Activated naive CD4-positive, alpha-beta T cell treated with anti-CD3 and anti-CD28 coated beads, Interleukin-2, amount 10 ng/mL, durations not matched to agents 7 days and 5 days (primary cell): Measurements from ENCODE around the gene AGTRAP.

Source experiments
- CTCF ChIA-PET: fragments of 350-600 bp; sonication (Branson Sonifier 250); formaldehyde crosslinking; loops from one replicate; lab custom pipeline; 2021; ENCODE audit warnings: antibody characterized with exemption; lab: Charles Lee
- DNase-seq: peaks from one replicate; pipeline ENCODE4 v3.0.0-alpha.2; 2020
- H3K27ac Mint-ChIP-seq: one replicate; pipeline ENCODE4 v1.8.0; 2021; ENCODE audit warnings: mild to moderate bottlenecking, moderate library complexity, mixed read lengths
- H3K27me3 Mint-ChIP-seq: one replicate; pipeline ENCODE4 v1.8.0; 2021; ENCODE audit warnings: mild to moderate bottlenecking, mixed read lengths
- H3K36me3 Mint-ChIP-seq: one replicate; pipeline ENCODE4 v1.8.0; 2021; ENCODE audit warnings: mixed read lengths
- H3K4me1 Mint-ChIP-seq: one replicate; pipeline ENCODE4 v1.8.0; 2021; ENCODE audit warnings: mixed read lengths
- H3K4me3 Mint-ChIP-seq: one replicate; pipeline ENCODE4 v1.8.0; 2021; ENCODE audit warnings: mild to moderate bottlenecking, moderate library complexity, mixed read lengths
- H3K9me3 Mint-ChIP-seq: one replicate; pipeline ENCODE4 v1.8.0; 2021; ENCODE audit warnings: mixed read lengths

AGTRAP gene

DNA sequence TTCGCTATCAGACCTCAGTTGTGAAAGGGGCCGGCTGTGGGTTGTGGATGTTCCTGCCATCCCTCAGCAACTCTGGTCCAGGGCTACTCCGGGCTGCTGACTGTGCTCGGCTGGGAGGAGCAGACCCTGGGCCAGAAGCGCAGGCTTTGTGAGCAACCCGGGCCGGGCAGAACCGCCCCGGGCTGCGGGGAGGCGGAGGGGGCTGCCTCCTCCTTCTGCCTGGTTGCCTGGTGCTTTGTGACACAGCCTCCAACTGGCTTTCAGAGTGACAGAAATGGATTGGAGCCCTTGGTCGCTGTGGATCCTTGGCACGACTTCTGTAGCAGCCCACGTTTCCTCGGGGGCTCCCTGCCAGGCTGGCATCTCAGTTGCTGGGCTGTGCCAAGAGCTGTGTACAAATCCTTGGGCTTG, 34.4 kb upstream of the AGTRAP start:
- no peaks in the 10 kb centered on the region for H3K4me1 Mint-ChIP-seq
- no peak overlapping the region for H3K4me3 Mint-ChIP-seq
- CTCF ChIA-PET, result no interaction called here
- no peaks in the 10 kb centered on the region for H3K9me3 Mint-ChIP-seq
- no peak overlapping the region for H3K27ac Mint-ChIP-seq
- H3K27me3 Mint-ChIP-seq, result peaks cover 60% of the 10 kb centered on the region
- no peaks in the 10 kb centered on the region for H3K36me3 Mint-ChIP-seq
- no peak for DNase-seq

DNA sequence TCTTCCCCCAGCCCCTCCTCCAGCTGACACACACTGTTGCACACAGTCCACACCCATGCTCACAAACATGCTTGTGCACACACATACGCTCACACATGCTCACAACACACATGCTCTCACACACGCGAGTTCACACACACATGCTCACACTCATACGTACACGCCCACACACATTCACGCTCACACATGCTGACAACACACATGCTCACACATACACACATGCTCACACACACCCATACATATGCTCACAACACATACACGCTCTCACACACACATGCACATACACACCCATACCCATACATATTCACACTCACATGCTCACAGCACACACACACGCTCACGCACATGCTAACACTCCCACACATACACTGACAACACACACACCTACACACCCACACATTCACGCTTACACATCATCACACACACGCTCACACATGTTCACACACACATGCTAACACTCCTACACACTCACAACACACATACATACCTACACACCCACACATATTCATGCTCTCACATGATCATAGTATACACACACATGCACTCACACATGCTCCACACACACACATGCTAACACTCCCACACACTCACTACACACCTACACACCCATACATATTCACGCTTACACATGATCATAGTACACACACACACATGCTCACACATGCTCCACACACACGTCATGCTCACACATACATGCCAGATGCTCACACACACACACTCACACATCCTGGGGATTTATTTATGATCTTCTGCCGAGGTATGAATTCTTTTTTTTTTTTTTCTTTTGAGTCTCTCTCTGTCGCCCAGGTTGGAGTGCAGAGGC, 33.7 kb upstream of the AGTRAP start:
- CTCF ChIA-PET, result no interaction called here
- DNase-seq, result no peak
- Mint-ChIP-seq H3K4me1 (no peaks in the 10 kb centered on the region), H3K9me3 (no peaks in the 10 kb centered on the region), H3K36me3 (no peaks in the 10 kb centered on the region), H3K27me3 (peaks cover 54% of the 10 kb centered on the region), H3K4me3 (no peak overlapping the region), H3K27ac (no peak overlapping the region)

DNA sequence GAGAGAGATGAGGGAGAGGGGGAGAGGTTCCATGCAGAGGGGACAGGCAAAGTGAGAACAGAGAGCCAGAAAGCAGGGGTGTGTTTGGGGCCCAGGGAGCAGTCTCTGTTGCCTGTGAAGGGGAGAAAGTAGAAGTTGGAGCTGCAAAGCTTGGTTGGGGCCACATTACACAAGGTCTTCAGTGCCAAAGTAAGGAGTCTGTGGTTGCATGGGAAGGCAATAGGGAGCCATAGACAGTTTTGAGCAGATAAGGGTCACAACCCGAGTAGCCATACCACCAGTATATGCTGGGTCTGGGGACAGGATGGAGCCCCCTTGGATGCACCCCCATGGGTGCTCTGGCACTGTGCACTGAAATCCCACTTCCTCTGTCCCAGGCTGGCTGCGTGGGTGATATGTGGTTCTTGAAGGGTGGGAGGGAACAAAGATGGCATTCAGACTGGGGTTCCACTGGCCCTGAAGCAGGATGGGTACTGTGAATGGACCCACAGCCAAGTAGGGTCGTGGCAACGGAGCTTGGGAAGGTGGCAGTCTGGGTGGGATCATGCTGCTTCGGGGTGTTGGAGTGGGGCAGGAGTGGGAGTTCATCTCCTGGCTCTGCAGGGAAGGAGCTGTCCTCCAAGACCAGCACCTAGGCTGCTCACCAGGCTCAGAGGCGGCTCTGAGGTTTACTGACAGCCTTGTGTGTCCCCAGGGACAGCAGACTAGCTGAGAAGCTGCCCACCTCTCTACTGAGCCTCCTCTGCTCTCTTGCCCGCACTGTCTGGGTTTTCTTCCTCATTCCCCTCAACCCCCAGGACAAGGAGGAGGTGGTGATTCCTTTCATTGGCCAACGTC, 32.4 kb upstream of the AGTRAP start:
- CTCF ChIA-PET, result interaction anchor here (1.2 to 1.3 kb wide), 2 partner anchors 15 to 53 kb away, joined by 3 to 4 read pairs; no protein-coding TSS in a partner anchor
- peaks cover 57% of the 10 kb centered on the region for H3K27me3 Mint-ChIP-seq
- H3K27ac Mint-ChIP-seq, result no peak overlapping the region
- no peaks in the 10 kb centered on the region for H3K36me3 Mint-ChIP-seq
- no peak overlapping the region for H3K4me3 Mint-ChIP-seq
- no peaks in the 10 kb centered on the region for H3K4me1 Mint-ChIP-seq
- H3K9me3 Mint-ChIP-seq, result no peaks in the 10 kb centered on the region
- DNase-seq, result no peak

GRCh38 chr1:11704194-11704529, 31.8 kb upstream of the AGTRAP start:
- H3K4me3 Mint-ChIP-seq, result no peak overlapping the region
- CTCF ChIA-PET, result interaction anchor here (1.2 to 1.3 kb wide), 2 partner anchors 15 to 54 kb away, joined by 3 to 4 read pairs; no protein-coding TSS in a partner anchor
- no peaks in the 10 kb centered on the region for H3K4me1 Mint-ChIP-seq
- peaks cover 56% of the 10 kb centered on the region for H3K27me3 Mint-ChIP-seq
- no peak for DNase-seq
- no peaks in the 10 kb centered on the region for H3K9me3 Mint-ChIP-seq
- H3K27ac Mint-ChIP-seq, result no peak overlapping the region
- no peaks in the 10 kb centered on the region for H3K36me3 Mint-ChIP-seq

- H3K4me1 Mint-ChIP-seq, result no peaks in the 10 kb centered on the region
- no peak overlapping the region for H3K4me3 Mint-ChIP-seq
- no peak overlapping the region for H3K27ac Mint-ChIP-seq
- H3K9me3 Mint-ChIP-seq, result no peaks in the 10 kb centered on the region
- CTCF ChIA-PET, result interaction anchor here (1.3 kb wide), 1 partner anchor 14 kb away, joined by 4 read pairs; no protein-coding TSS in a partner anchor
- H3K36me3 Mint-ChIP-seq, result no peaks in the 10 kb centered on the region
- DNase-seq, result no peak
- peaks cover 56% of the 10 kb centered on the region for H3K27me3 Mint-ChIP-seq
These were observed 31.1 kb upstream of the AGTRAP start for GRCh38 chr1:11704691-11705475.

DNA sequence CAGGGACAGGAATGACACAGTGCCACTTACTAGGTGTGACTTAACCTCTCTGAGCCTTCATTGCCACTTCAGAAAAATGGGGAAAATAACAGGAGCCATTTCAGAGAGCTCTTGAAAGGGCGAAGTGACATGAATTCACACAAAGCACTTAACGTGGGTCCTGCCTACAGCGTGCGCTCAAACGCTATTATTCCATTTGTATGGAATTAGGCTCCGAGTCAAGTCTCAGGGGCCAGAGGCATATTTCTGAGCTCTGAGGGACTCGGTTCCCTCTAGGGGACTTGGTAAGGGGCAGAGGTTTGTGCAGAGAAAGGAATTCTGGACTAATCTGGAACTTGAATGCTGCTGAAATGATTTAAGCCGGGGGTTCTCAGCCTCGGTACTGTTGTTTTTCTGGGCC, 30.3 kb upstream of the AGTRAP start:
- DNase-seq, result no peak
- Mint-ChIP-seq H3K36me3 (no peaks in the 10 kb centered on the region), H3K9me3 (no peaks in the 10 kb centered on the region), H3K27me3 (peaks cover 61% of the 10 kb centered on the region), H3K4me1 (no peaks in the 10 kb centered on the region), H3K27ac (no peak overlapping the region), H3K4me3 (no peak overlapping the region)
- CTCF ChIA-PET, result no interaction called here

DNA sequence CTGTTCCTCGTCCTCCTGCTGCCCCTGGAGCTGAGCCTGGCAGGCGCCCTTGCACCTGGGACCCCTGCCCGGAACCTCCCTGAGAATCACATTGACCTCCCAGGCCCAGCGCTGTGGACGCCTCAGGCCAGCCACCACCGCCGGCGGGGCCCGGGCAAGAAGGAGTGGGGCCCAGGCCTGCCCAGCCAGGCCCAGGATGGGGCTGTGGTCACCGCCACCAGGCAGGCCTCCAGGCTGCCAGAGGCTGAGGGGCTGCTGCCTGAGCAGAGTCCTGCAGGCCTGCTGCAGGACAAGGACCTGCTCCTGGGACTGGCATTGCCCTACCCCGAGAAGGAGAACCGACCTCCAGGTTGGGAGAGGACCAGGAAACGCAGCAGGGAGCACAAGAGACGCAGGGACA, 29.6 kb upstream of the AGTRAP start:
- H3K4me1 Mint-ChIP-seq, result no peaks in the 10 kb centered on the region
- H3K27me3 Mint-ChIP-seq, result peaks cover 66% of the 10 kb centered on the region
- H3K36me3 Mint-ChIP-seq, result no peaks in the 10 kb centered on the region
- H3K9me3 Mint-ChIP-seq, result no peaks in the 10 kb centered on the region
- H3K4me3 Mint-ChIP-seq, result no peak overlapping the region
- CTCF ChIA-PET, result no interaction called here
- H3K27ac Mint-ChIP-seq, result no peak overlapping the region
- DNase-seq, result no peak

DNA sequence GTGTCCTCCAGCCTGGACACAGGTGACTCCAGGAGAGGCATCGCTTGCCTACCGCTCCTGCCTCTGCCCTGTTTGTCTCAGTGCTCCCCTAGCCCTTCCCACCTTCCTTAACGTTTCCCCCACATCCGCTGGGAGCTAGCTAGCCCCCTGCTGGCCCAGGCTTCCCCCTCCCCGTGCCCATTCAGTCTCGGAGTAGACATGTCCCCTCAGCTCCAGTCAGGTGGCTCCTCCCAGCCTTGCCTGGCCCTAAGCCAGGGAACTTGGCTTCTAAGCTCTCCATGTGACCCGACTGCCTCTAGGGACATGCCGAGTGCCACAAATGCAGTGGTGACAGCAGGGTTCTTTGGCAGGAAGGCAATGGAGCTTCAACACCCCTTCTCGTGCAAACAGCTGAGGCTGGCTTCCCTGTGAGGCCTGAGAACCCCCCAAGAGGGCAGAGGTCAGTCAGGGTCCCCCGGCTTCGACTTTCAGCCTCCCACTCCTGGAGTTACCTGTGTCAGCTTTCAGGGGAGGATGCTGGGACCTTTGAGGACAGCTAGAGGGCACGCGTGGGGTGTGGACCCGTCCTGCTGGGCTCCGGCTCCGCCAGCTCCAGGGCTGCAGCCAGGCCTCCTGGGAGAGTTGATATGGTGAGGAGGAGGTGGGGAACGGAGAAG, 28.2 kb upstream of the AGTRAP start:
- H3K4me3 Mint-ChIP-seq, result no peak overlapping the region
- peaks cover 76% of the 10 kb centered on the region for H3K27me3 Mint-ChIP-seq
- no peaks in the 10 kb centered on the region for H3K9me3 Mint-ChIP-seq
- no peaks in the 10 kb centered on the region for H3K4me1 Mint-ChIP-seq
- CTCF ChIA-PET, result interaction anchor here (1.0 to 1.9 kb wide), 4 partner anchors 19 to 670 kb away, joined by 3 to 4 read pairs (median 4); partner anchors contain the start of gene FBXO6
- no peak overlapping the region for H3K27ac Mint-ChIP-seq
- DNase-seq, result no peak
- no peaks in the 10 kb centered on the region for H3K36me3 Mint-ChIP-seq

DNA sequence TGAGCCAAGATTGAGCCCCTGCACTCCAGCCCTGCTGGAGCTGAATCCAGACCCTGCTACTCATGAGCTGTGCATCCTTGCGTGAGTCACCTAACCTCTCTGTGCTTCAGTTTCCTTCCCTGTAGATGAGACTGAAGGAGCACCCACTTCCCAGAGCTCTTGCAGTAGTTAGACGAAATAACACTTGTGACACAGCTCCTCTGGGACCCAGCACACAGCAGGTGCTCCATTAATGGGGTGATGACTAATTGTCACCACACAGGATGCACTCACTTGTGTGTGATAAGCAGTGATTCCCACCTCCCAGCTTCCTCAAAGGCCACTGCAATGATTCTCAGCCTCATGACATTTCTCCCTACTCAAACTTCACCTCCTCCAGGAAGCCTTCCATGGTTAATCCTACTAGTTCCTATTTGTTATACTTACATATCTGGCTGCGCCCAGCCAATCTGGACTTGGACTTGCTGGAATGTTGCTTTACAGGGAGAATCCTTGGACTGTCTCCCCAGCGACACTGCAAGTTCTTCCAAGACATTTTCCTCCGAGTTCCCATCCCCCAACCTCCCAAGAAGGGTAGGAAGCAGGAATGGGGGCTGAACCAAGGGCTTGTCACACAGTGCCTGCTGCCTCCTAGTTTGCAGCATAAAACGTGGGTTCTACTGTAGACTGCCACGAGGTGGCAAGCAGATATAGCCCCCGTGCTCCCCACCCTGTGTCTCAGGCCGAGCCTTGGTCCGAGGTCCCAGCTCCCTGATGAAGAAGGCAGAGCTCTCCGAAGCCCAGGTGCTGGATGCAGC, 27.2 kb upstream of the AGTRAP start:
- DNase-seq, result no peak
- H3K27ac Mint-ChIP-seq, result no peak overlapping the region
- CTCF ChIA-PET, result interaction anchor here (1.0 to 1.9 kb wide), 5 partner anchors 11 to 671 kb away, joined by 3 to 4 read pairs (median 4); partner anchors contain the start of gene FBXO6

GRCh38 chr1:11711490-11711889, 24.4 kb upstream of the AGTRAP start:
- Mint-ChIP-seq H3K4me1 (no peaks in the 10 kb centered on the region), H3K27ac (no peak overlapping the region), H3K27me3 (peaks cover 63% of the 10 kb centered on the region), H3K4me3 (no peak overlapping the region), H3K9me3 (no peaks in the 10 kb centered on the region), H3K36me3 (no peaks in the 10 kb centered on the region)
- CTCF ChIA-PET, result interaction anchor here (0.9 to 1.6 kb wide), 8 partner anchors 8 to 674 kb away, joined by 3 to 6 read pairs (median 4); partner anchors contain the start of gene FBXO6
- no peak for DNase-seq

More for the DNA sequence above, 27.2 kb upstream of the AGTRAP start:
- no peaks in the 10 kb centered on the region for H3K9me3 Mint-ChIP-seq
- no peaks in the 10 kb centered on the region for H3K36me3 Mint-ChIP-seq
- peaks cover 71% of the 10 kb centered on the region for H3K27me3 Mint-ChIP-seq
- no peaks in the 10 kb centered on the region for H3K4me1 Mint-ChIP-seq
- H3K4me3 Mint-ChIP-seq, result no peak overlapping the region

DNA sequence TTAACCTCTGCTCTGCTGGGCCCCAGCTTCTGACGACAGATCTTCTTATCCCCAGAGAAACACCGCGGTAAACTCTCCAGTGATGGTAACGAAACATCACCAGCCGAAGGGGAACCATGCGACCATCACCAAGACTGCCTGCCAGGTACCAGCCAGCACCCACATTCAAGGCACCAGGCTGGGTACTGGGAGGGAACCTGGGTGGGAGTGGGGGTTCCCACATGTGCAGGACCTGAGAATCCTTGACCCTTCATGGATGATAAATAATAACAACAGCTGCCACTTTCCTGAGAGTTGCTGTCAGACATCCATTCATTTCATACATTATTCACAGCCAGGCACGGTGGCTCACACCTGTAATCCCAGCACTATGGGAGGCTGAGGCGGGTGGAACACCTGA, 23.7 kb upstream of the AGTRAP start:
- Mint-ChIP-seq H3K36me3 (no peaks in the 10 kb centered on the region), H3K27ac (no peak overlapping the region), H3K4me3 (no peak overlapping the region), H3K27me3 (peaks cover 62% of the 10 kb centered on the region), H3K9me3 (no peaks in the 10 kb centered on the region), H3K4me1 (no peaks in the 10 kb centered on the region)
- no peak for DNase-seq
- CTCF ChIA-PET, result no interaction called here

GRCh38 chr1:11713095-11713494, 22.8 kb upstream of the AGTRAP start:
- DNase-seq, result no peak
- Mint-ChIP-seq H3K9me3 (no peaks in the 10 kb centered on the region), H3K36me3 (no peaks in the 10 kb centered on the region), H3K27ac (no peak overlapping the region), H3K4me3 (no peak overlapping the region), H3K4me1 (no peaks in the 10 kb centered on the region), H3K27me3 (peaks cover 57% of the 10 kb centered on the region)
- CTCF ChIA-PET, result no interaction called here
